HL-60 (cell line): ENCODE results near the gene TMEM201.
A peak's percentile ranks its signal among the peaks of the same experiment; 100 is the strongest.

Experiments used
- DNase-seq, 2 experiments: peaks; one replicate each; pipeline ENCODE4 v3.0.0-alpha.2; 2010 to 2020; ENCODE audit warnings: low read depth in 1 of 2, low spot score in 1 of 2
- H3K27ac ChIP-seq: fragments of 250-450 bp; sonication (Bioruptor Pico); replicated peaks from 2 replicates; pipeline ENCODE4 v1.5.1; 2020; ENCODE audit warnings: mild to moderate bottlenecking, moderate library complexity
- H3K27me3 ChIP-seq: fragments of 250-450 bp; sonication (Bioruptor Pico); 2 replicates; pipeline ENCODE4 v1.5.1; 2021; ENCODE audit warnings: mild to moderate bottlenecking, moderate library complexity; ENCODE audit not compliant: insufficient read depth, poor library complexity, severe bottlenecking
- H3K4me3 ChIP-seq: replicated peaks from 2 replicates; pipeline ENCODE4 v1.5.1; 2011; ENCODE audit warnings: mild to moderate bottlenecking, control low read depth, low read length; ENCODE audit not compliant: insufficient read depth
- CTCF ChIP-seq: IDR thresholded peaks from one replicate; pipeline ENCODE4 v1.5.1; 2011; ENCODE audit warnings: low read length, control low read depth, inconsistent platforms; ENCODE audit not compliant: insufficient read depth
- GABPA ChIP-seq: IDR thresholded peaks from 2 replicates; pipeline ENCODE4 v1.6.1; 2012; ENCODE audit warnings: low read depth
- POLR2AphosphoS5 ChIP-seq: IDR thresholded peaks from 2 replicates; pipeline ENCODE4 v1.6.1; 2012; ENCODE audit warnings: low read depth
- REST ChIP-seq: IDR thresholded peaks from 2 replicates; pipeline ENCODE4 v1.6.1; 2012; ENCODE audit warnings: low read depth; ENCODE audit not compliant: insufficient replicate concordance
- SPI1 ChIP-seq: IDR thresholded peaks from 2 replicates; pipeline ENCODE4 v1.6.1; 2012; ENCODE audit warnings: low read depth, mild to moderate bottlenecking, borderline replicate concordance

Gene TMEM201

GRCh38 chr1:9651565-9652378 is 63.1 kb downstream of the TMEM201 start, which contains the start of gene PIK3CD:
PIK3CD (plus strand) TSS chr1:9651731; CDS start chr1:9710456, 58,725 bp downstream.
- no peaks in the 10 kb centered on the region for H3K27me3 ChIP-seq
- TF ChIP-seq REST (no peak), CTCF (no peak), SPI1 (peak; percentile 31; the same call in 1 of the 2 replicates), POLR2AphosphoS5 (peak; percentile 71; the same call in 1 of the 2 replicates), GABPA (no peak)
- H3K4me3 ChIP-seq: peak within 1 kb of the TSS; percentile 75
- peak within 1 kb of the TSS; percentile 93 for H3K27ac ChIP-seq
- DNase-seq: peak in 1 of 2 experiments; percentile 56

- no peaks in the 10 kb centered on the region for H3K27me3 ChIP-seq
- peak overlapping the region; percentile 93 for H3K27ac ChIP-seq
- TF ChIP-seq POLR2AphosphoS5: no peak
- no peak for TF ChIP-seq CTCF
- no peak for TF ChIP-seq REST
- TF ChIP-seq GABPA: 0 out of 2 replicates have a peak, but pooled peaks have one; percentile 34
- peak; percentile 96 for TF ChIP-seq SPI1
- peak in 1 of 2 experiments; percentile 81 for DNase-seq
- H3K4me3 ChIP-seq: peak overlapping the region; percentile 75
These were observed 63.9 kb downstream of the TMEM201 start for GRCh38 chr1:9652379-9653209.

GRCh38 chr1:9653210-9653490 is 64.4 kb downstream of the TMEM201 start:
- H3K4me3 ChIP-seq: peak overlapping the region; percentile 75
- H3K27me3 ChIP-seq: no peaks in the 10 kb centered on the region
- peak overlapping the region; percentile 93 for H3K27ac ChIP-seq

More at GRCh38 chr1:9653210-9653490, 64.4 kb downstream of the TMEM201 start:
- DNase-seq: no peak
- TF ChIP-seq REST (no peak), POLR2AphosphoS5 (no peak)
